Measurements from ENCODE around the gene RNF138.
"Not testable (repeated sequence)": the region's sequence is repeated elsewhere in the genome, so short reads cannot be mapped to it uniquely, and the experiment has no call there.

Gene RNF138

GRCh38 chr18:32122039-32122438 is 30.4 kb downstream of the RNF138 start:
- Mint-ChIP-seq H3K9me3 (no peaks in the 10 kb centered on the region), H3K36me3 (ENCODE audit: low read depth) (peaks cover 84% of the 10 kb centered on the region), H3K4me3 (no peak overlapping the region), H3K4me1 (ENCODE audit: low read depth) (peaks cover 15% of the 10 kb centered on the region), H3K27me3 (no peaks in the 10 kb centered on the region), H3K27ac (peak overlapping the region; percentile 35)
- DNase-seq, result no peak

- no peaks in the 10 kb centered on the region for H3K27me3 Mint-ChIP-seq
- H3K27ac Mint-ChIP-seq, result peak overlapping the region; percentile 26
These were observed 34.9 kb downstream of the RNF138 start for GRCh38 chr18:32126538-32126937.

GRCh38 chr18:32135625-32136024 is 44.0 kb downstream of the RNF138 start:
- Mint-ChIP-seq H3K27me3 (no peaks in the 10 kb centered on the region), H3K36me3 (ENCODE audit: low read depth) (peaks cover 55% of the 10 kb centered on the region), H3K9me3 (no peaks in the 10 kb centered on the region), H3K27ac (no peak overlapping the region), H3K4me1 (ENCODE audit: low read depth) (peaks cover 10% of the 10 kb centered on the region), H3K4me3 (no peak overlapping the region)
- DNase-seq, result no peak

More at GRCh38 chr18:32126538-32126937, 34.9 kb downstream of the RNF138 start:
- Mint-ChIP-seq H3K4me1 (ENCODE audit: low read depth) (peaks cover 6% of the 10 kb centered on the region), H3K36me3 (ENCODE audit: low read depth) (peaks cover 85% of the 10 kb centered on the region), H3K9me3 (no peaks in the 10 kb centered on the region), H3K4me3 (no peak overlapping the region)
- DNase-seq, result no peak

DNA sequence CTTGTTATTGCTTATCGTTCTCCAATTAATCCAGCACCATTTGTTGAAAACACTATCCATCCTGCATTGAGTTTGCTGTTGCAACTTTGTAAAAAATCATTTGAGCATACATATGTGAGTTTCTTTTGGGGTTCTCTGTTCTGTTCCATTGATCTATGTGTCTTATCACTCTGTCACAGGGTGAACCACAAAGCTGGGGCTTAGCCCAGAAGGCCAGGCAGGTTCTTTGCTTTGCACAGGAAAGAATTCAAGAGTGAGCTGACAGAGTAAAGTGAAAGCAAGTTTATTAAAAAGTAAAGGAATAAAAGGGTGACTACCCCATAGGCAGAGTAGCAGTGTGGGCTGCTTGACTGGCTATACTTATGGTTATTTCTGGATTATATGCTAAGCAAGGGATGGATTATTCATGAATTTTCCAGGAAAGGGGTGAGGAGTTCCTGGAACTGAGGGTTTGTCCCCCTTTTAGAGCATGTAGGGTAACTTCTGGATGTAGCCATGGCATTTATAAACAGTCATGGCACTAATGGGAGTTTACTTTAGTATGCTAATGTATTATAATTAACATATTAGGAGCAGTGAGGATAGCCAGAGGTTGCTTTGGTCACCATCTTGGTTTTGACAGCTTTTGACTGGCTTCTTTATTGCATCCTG is 46.8 kb downstream of the RNF138 start:
- peaks cover 10% of the 10 kb centered on the region for H3K4me1 Mint-ChIP-seq (ENCODE audit: low read depth)
- no peaks in the 10 kb centered on the region for H3K9me3 Mint-ChIP-seq
- peak overlapping the region; percentile 6 for H3K27ac Mint-ChIP-seq
- no peak for DNase-seq
- no peaks in the 10 kb centered on the region for H3K27me3 Mint-ChIP-seq
- H3K36me3 Mint-ChIP-seq (ENCODE audit: low read depth), result peaks cover 27% of the 10 kb centered on the region
- no peak overlapping the region for H3K4me3 Mint-ChIP-seq

GRCh38 chr18:32139835-32140283 is 48.2 kb downstream of the RNF138 start:
- H3K36me3 Mint-ChIP-seq (ENCODE audit: low read depth), result peaks cover 15% of the 10 kb centered on the region

GRCh38 chr18:32148185-32148870 is 56.7 kb downstream of the RNF138 start:
- H3K27me3 Mint-ChIP-seq, result no peaks in the 10 kb centered on the region
- H3K9me3 Mint-ChIP-seq, result no peaks in the 10 kb centered on the region
- no peak overlapping the region for H3K27ac Mint-ChIP-seq
- H3K36me3 Mint-ChIP-seq (ENCODE audit: low read depth), result no peaks in the 10 kb centered on the region
- peaks cover 7% of the 10 kb centered on the region for H3K4me1 Mint-ChIP-seq (ENCODE audit: low read depth)
- DNase-seq, result no peak
- no peak overlapping the region for H3K4me3 Mint-ChIP-seq

More at GRCh38 chr18:32139835-32140283, 48.2 kb downstream of the RNF138 start:
- DNase-seq, result no peak
- no peak overlapping the region for H3K27ac Mint-ChIP-seq
- H3K4me1 Mint-ChIP-seq (ENCODE audit: low read depth), result peaks cover 10% of the 10 kb centered on the region
- H3K4me3 Mint-ChIP-seq, result no peak overlapping the region
- H3K9me3 Mint-ChIP-seq, result no peaks in the 10 kb centered on the region
- no peaks in the 10 kb centered on the region for H3K27me3 Mint-ChIP-seq

- Mint-ChIP-seq H3K4me3 (no peak overlapping the region), H3K36me3 (ENCODE audit: low read depth) (no peaks in the 10 kb centered on the region)
These were observed 61.2 kb downstream of the RNF138 start for GRCh38 chr18:32152705-32153448.

GRCh38 chr18:32156855-32157254 is 65.2 kb downstream of the RNF138 start:
- no peak for DNase-seq
- H3K27me3 Mint-ChIP-seq, result peaks cover 6% of the 10 kb centered on the region
- H3K27ac Mint-ChIP-seq, result no peak overlapping the region
- no peaks in the 10 kb centered on the region for H3K9me3 Mint-ChIP-seq
- H3K36me3 Mint-ChIP-seq (ENCODE audit: low read depth), result no peaks in the 10 kb centered on the region
- peaks cover 14% of the 10 kb centered on the region for H3K4me1 Mint-ChIP-seq (ENCODE audit: low read depth)
- H3K4me3 Mint-ChIP-seq, result no peak overlapping the region

More at GRCh38 chr18:32152705-32153448, 61.2 kb downstream of the RNF138 start:
- Mint-ChIP-seq H3K4me1 (ENCODE audit: low read depth) (peaks cover 8% of the 10 kb centered on the region), H3K9me3 (no peaks in the 10 kb centered on the region), H3K27ac (no peak overlapping the region), H3K27me3 (peaks cover 6% of the 10 kb centered on the region)
- no peak for DNase-seq

DNA sequence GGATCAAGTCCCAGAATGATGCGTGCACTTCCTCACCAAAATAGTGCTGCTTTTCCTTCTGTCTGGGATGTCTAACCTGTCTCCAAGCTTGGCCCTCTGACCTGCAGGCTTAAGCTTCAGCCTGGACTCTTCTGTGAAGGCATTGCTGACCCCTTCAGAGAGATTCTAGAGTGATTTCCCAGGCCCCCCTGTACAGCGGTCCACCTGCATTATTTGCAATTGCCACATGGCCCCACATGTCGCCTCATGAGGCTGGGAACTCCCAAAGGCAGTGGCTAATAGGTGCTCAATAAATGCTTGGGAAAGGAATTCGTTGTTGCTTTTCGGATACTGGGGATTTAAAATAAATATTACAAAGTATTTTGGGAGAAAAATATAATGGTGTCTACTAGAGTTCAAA is 65.9 kb downstream of the RNF138 start:
- Mint-ChIP-seq H3K9me3 (no peaks in the 10 kb centered on the region), H3K27me3 (peaks cover 6% of the 10 kb centered on the region), H3K27ac (no peak overlapping the region), H3K4me1 (ENCODE audit: low read depth) (peaks cover 14% of the 10 kb centered on the region), H3K4me3 (no peak overlapping the region), H3K36me3 (ENCODE audit: low read depth) (no peaks in the 10 kb centered on the region)
- no peak for DNase-seq

DNA sequence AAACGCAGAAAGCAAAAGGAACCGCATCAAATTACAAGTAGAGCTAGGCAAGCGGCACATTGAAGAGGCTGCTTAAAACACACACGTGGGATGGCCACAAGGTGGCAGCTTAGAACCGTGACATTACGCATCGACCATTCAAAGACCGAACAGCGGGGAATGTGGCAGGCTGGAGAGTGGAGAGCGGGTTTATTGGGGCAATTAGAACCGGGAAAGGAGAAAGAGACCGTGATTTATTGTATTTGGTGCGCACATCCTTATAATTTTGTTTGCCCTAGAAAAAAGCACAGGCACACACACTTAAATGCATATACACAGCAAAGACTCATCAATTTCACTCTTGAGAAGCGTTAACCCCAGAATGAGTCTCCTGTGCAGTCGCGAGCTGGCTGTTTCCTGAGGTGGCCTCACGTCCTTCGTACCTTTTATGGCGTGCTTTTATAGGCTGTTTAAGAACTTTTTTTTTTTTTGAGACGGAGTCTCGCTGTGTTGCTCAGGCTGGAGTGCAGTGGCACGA is 66.5 kb downstream of the RNF138 start:
- Mint-ChIP-seq H3K9me3 (no peaks in the 10 kb centered on the region), H3K27me3 (peaks cover 6% of the 10 kb centered on the region), H3K4me1 (ENCODE audit: low read depth) (peaks cover 8% of the 10 kb centered on the region), H3K4me3 (peak overlapping the region; percentile 60), H3K27ac (no peak overlapping the region), H3K36me3 (ENCODE audit: low read depth) (no peaks in the 10 kb centered on the region)
- DNase-seq, result peak; percentile 73

DNA sequence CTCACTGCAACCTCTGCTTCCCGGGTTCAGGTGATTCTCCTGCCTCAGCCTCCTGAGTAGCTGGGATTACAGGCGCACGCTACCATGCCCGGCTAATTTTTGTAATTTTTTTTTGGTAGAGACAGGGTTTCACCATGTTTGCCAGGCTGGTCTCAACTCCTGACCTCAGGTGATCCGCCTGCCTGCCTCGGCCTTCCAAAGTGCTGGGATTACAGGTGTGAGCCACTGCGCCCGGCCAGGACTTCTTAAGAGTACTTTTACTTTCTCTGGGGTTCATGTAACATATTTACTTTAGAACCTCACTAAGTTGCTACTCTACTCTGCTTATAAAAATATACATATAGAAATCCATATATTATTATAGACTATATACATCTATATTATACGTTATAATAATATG is 67.0 kb downstream of the RNF138 start:
- H3K4me3 Mint-ChIP-seq, result peak overlapping the region; percentile 60
- not testable (repeated sequence) for H3K27ac Mint-ChIP-seq; H3K36me3 Mint-ChIP-seq (ENCODE audit: low read depth); H3K4me1 Mint-ChIP-seq (ENCODE audit: low read depth); H3K9me3 Mint-ChIP-seq; DNase-seq; H3K27me3 Mint-ChIP-seq

DNA sequence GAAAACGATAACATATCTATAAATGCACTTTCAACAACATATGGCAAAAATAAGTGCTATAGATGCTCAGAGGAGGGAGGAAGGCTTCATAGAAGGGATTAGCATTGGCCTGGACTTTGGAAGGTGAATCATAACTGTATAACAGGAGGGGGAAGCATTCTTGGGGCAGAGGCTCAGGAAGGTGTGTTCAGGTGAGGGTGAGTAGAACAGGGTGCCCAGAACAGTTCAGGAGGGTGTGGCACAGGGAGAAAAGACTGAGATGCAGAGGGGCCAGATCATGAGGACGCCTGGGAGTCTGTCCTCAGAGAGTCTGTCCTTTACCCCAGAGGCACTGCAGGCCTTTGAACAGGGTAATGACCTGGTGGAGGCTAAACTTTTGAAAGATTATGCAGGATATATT is 68.9 kb downstream of the RNF138 start:
- Mint-ChIP-seq H3K9me3 (no peaks in the 10 kb centered on the region), H3K27me3 (peaks cover 4% of the 10 kb centered on the region), H3K36me3 (ENCODE audit: low read depth) (no peaks in the 10 kb centered on the region), H3K4me3 (no peak overlapping the region), H3K4me1 (ENCODE audit: low read depth) (peaks cover 7% of the 10 kb centered on the region), H3K27ac (no peak overlapping the region)
- DNase-seq, result no peak

DNA sequence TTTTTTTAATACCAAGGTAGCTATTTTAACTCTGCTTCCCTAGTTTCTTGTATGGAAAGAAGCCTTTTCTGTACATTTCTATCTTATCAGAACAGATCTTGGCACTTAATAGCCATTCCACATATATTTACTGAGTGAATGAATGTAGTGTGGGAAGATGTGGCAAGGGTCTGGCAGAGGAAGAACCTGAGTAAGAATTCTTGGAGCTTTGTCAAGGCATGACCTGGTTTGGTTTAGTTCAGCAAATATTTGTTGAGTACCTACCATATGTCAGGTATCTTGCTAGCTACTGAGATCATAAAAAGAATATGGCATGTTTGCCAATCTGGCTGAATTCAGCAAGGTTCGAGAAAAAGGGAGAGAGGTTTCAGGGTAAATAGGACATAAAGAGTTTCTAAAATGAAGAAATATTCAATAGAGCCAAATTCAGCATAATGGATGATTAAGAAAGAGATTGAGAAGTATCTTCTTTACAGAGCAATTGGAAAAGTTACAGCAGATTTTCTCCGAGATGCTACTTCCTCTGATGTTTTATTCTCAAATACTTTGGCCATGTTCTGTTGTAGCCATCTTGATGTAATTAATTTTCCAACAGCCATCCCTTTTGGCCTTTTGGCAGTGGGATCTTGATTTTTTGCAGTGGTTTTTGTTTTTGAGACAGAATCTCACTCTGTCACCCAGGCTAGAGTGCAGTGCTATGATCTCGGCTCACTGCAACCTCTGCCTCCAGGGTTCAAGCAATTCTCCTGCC is 76.5 kb downstream of the RNF138 start:
- Mint-ChIP-seq H3K36me3 (ENCODE audit: low read depth) (no peaks in the 10 kb centered on the region), H3K4me3 (no peak overlapping the region), H3K27ac (no peak overlapping the region), H3K9me3 (no peaks in the 10 kb centered on the region), H3K27me3 (no peaks in the 10 kb centered on the region), H3K4me1 (ENCODE audit: low read depth) (no peaks in the 10 kb centered on the region)
- DNase-seq, result no peak

DNA sequence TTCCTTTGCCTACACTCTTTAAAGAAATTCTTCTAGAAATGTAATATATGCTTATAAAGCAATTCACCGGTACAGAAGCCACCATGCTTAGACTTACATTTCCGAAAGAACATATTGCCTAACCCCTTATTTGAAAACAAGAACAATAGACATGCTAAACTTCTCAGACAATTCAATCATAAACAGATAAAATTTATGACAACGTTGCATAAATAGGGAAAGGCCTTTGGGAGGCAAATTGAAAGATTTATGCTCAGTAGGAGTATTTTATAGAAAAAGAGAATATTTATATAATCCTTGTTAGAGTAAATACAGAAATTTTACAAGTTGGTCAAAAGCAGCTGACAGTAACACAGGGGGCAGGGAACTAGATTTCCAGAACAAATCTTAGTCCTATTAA is 82.0 kb downstream of the RNF138 start:
- Mint-ChIP-seq H3K9me3 (no peaks in the 10 kb centered on the region), H3K27ac (no peak overlapping the region)

More for the DNA sequence above, 82.0 kb downstream of the RNF138 start:
- Mint-ChIP-seq H3K36me3 (ENCODE audit: low read depth) (no peaks in the 10 kb centered on the region), H3K4me1 (ENCODE audit: low read depth) (no peaks in the 10 kb centered on the region), H3K4me3 (no peak overlapping the region), H3K27me3 (peaks cover 2% of the 10 kb centered on the region)
- DNase-seq, result no peak

All from activated T-cell treated with anti-CD3 and anti-CD28 coated beads, Interleukin-2, amount 50 U/mL, for 24 hours (primary cell).